GM19463 (cell line): ENCODE results near the gene RBFOX1.

Experiments used
- ATAC-seq: cut with Tn5 transposase; IDR thresholded peaks from one replicate; pipeline ENCODE4 v1.9.1; 2021; ENCODE audit warnings: mild to moderate bottlenecking, moderate library complexity; ENCODE audit not compliant: unreplicated experiment

The RBFOX1 gene

GRCh38 chr16:7408700-7409365 lies 76.2 kb downstream of the RBFOX1 start:
- no peak for ATAC-seq

- no peak for ATAC-seq
Observed at GRCh38 chr16:7419441-7419840, 86.8 kb downstream of the RBFOX1 start.

GRCh38 chr16:7420079-7420478 lies 87.4 kb downstream of the RBFOX1 start:
- ATAC-seq: no peak

DNA sequence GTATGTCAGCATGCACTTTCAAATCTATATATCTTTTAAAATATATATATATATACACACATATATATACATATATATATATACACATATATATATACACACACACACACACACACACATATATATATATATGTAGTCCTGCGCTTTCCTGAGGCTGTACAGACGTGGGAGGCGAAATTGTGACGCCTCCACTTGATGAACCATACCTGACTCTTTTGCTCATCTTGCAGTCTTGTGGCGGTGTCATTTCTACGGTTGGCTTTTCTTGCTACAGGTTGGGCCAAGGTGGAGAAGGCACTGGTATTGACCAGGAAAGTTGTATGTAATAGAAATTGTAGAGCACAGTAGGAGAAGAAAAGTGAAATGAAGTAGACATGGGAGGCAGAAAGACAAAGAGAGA lies 88.2 kb downstream of the RBFOX1 start:
- ATAC-seq: no peak

- ATAC-seq: no peak
Observed at GRCh38 chr16:7421578-7421977, 88.9 kb downstream of the RBFOX1 start.

DNA sequence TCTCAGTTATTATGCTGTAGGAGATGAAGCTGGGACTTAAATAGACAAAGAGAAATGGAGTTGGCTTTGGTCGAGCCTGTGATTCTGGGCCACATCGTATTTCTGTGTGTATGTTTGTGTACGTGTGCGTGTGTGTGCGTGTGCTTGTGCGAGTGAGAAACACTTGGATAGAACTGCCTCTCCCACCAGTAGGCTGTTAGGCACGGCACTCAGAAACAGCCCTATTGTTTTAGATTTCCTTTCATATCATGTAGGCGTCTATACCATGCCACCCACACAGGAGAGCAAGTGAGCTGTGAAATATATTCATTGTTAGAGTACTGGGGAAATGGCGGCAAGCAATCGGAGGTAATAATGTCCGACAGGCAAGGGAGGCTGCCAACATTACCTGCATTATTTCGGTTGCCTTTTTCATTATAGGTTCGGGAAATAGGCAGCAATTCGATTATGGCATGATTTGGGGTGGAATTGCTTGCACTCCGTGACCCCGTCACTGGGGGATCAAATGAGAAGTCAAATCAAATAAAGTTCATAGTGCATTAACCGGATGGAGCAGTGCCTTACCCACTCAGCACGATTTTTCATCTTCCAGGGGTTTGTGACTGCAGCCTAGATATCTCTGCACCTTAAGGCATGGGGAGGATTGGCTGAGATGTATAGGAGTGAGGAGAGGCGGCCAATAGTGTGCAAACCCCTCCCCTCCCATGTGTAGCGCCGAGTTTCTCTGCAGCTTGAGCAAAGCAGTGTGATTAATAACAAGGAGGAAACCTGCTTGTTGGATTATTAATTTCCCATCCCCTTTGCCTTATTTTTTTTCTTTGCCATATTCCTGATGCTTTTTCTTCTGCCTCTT lies 89.6 kb downstream of the RBFOX1 start:
- no peak for ATAC-seq

DNA sequence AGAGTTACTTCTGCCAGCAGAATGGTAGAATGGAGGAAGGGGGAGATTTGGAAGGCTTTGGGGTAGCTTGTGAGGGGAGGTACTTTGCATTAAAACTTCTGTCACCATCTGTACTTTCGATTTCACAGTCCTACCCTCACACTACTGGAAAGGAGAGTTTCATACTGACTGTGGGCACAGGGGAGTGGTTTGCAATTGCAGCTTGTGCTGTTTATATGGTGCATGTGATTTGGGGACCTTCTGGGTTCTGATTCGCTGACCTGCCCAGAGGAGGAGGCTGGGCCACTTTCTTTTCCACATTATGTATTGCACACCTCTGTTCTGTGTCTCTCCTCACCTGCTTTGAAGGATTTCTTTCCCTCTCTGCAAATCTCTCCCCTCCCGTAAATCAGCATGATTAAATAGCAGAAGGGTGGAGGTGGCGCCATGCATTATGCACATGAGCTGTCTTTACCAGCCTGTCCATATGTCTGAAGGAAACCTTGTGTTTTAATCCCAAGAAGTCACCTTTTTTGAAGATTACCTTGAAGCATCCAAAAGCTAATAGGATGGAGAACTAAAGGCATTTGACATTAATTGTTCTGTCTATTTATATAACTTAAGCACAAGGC lies 90.9 kb downstream of the RBFOX1 start:
- ATAC-seq: no peak

DNA sequence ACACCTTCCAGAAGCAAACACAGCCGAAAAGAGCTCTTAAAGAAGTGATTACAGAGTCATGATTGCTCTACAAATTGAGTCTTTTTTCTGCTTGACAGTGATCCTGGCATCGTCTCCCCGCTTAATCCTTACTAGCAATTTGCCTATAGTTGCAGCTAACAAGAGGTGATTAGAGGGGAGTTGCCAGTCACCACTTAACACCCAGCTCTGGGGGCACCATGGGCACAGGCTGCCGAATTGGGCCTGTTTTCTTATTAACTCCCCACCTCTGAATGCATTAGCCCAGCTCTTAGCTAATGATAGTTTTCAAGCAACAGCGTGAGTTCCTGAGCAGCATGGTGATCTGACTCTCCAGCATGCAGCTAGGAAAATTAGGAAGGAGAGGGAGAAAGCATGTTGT lies 93.5 kb downstream of the RBFOX1 start:
- no peak for ATAC-seq

GRCh38 chr16:7431723-7432122 lies 99.1 kb downstream of the RBFOX1 start:
- no peak for ATAC-seq

DNA sequence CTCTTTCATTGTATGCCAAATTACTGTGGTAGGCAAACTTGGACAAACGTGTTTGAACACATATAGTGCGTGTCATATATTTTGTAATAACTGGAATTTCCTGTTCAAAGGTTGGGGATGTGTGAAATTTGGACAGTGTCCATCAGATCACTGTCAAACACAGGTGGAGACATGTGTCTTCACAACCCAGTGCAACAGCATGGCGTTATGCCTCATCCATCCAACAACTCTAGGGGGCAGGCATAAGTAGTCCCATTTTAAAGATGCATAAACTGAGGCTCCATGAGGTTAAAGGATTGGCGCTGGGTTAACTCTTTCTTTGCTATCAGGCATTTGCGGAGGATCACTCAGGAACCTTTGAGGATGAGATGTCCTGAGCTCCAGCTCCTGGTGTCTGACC lies 103.7 kb downstream of the RBFOX1 start:
- no peak for ATAC-seq

GRCh38 chr16:7437135-7437804 lies 104.6 kb downstream of the RBFOX1 start:
- no peak for ATAC-seq

- no peak for ATAC-seq
Observed at GRCh38 chr16:7437843-7438242, 105.2 kb downstream of the RBFOX1 start.

DNA sequence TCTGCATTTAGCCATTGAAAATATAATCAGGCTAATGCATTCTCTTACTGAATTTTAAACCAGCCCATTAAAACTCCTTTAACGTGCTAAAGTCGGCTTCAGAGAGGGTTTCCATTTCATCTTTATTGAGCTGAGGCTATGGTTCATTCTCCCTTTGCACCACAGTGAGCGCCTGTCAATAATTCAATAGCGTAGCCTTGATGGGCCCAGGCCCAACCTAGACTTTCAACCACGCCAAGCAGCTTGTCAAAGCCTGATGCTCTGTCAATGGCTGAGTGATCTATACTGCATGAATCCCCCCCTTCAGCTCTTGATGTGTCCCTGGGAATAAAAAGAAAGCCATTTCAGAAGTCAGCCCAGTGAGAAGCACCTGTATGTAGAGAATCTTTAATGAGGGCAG lies 106.0 kb downstream of the RBFOX1 start:
- no peak for ATAC-seq

DNA sequence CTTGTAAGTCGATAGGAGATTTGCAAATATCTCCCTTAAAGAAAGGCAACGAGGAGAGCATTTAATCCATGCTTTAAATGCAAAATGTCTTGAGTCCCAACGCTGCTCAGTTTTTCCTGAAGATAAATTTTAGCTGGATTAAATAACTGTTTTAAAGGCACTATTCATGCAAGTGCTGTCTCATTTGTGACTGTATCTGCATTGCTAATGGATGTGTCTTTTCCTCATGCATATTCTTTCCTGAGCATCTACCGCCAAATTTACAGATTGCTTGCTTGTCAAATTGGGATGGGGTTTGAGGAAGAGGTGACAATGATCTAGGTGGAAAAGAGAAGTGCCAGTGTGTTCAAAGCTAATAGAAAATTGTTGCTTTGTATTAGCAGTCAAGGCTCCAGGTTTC lies 106.9 kb downstream of the RBFOX1 start:
- ATAC-seq: no peak

DNA sequence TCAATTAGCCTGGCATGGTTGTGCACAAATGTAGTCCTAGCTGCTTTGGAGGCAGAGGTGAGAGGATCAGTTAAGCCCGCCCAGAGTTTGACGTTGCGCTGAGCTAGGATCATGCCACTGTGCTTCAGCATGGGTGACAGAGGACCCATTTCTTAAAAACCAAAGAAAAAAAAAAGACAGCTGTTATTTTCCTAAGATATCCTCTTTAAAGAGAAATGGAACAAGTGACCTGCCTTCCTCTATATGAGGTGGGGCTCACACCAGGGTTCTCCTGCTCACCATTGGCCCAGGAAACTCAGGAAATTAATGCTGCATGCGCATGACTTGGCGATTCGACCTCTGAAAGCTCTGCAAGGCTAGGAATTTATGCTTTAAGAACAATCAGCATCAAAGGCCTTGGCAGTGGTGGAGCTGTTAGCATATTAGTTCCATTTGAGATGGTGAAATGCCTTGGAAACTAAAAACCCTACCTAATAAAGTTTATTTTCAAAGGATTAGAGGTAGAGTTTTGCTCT lies 108.3 kb downstream of the RBFOX1 start:
- no peak for ATAC-seq

DNA sequence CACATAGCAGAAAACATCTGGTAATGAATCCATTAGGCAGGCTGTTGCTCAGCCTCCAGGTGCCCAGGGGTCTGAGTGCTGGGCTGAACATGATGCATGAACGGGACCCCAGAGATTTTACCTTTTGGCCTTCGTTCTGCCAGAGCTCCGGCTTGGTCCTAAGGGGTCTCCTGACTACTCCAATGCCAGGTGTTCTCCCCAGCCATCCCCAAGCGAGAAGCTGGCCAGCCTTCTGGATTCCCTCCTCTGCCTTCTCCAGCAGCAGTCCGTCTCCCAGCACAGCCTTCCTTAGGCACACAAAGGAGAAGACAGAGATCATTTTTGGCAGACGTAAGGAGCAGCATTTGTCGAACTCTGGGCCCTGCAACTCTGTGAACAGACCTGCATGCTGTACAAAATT lies 109.4 kb downstream of the RBFOX1 start:
- ATAC-seq: no peak

DNA sequence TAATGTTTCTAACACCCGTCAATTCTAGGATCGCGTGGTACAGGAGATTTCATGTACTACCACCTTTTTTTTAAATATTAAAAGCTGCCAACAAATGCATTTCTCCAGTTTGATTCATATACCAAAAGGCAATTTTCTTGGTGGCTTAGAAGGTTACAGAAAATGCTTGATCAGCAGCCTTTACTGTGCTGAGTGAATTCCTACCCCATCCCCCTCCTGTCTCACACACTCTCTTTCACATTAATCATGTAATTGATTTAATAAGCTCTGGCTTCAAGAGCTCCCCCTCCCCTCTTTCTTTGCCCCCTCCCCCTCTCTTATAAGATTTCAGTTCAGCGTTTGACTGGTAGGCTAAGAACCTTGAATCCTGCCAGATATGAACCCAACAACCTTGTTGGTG lies 110.5 kb downstream of the RBFOX1 start:
- no peak for ATAC-seq

GRCh38 chr16:7443648-7444365 lies 111.2 kb downstream of the RBFOX1 start:
- ATAC-seq: no peak

DNA sequence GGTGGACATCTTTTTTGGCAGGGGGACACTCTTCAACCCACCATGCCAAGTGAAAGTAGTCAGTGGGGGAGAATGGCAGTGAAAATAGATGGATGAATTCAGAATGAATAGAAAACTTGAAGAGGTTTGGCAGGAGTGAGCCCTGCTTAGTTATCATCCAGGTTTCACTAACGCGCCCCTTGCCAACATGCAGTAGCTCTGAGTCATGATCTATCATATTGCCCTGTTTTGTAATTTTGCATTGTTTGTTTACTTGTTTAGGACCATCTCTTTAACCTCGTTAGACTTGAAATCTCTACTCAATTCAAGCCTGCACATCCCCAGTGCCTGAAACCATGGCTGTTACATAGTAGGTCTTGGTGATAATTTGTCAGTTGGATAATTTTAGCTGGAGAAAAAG lies 116.7 kb downstream of the RBFOX1 start:
- no peak for ATAC-seq

- ATAC-seq: no peak
Observed at GRCh38 chr16:7449808-7450207, 117.2 kb downstream of the RBFOX1 start.

DNA sequence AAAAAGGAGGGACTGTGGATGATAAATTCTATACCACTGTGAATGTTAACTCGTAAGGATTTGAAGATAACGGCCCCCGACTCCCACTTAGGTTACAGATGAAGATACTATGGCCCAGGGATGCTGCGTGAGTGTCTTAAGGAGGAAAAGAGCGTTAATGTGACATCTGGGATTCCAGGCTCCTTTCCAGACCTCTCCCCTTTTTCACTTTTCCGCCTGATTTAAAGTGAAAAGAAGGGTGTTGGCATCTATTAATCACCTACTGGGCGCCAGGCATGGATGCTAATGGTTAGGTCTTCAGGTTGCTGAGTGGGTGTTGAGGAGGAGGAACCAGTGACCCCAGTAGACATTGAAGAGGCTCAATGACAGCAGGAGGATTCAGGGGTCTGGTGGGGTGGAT lies 117.8 kb downstream of the RBFOX1 start:
- ATAC-seq: no peak
